Activated naive CD8-positive, alpha-beta T cell treated with anti-CD3 and anti-CD28 coated beads for 36 hours (primary cell): ENCODE results near the gene ANKAR. TPM values are rescaled to one million over a fixed set of nuclear protein-coding genes. Genes with fewer than 3 reads are reported as not detected.

Experiments
- DNase-seq: peaks from one replicate; pipeline ENCODE4 v3.0.0; 2021
- H3K27ac Mint-ChIP-seq: one replicate; pipeline ENCODE4 v1.8.0; 2022; ENCODE audit warnings: mild to moderate bottlenecking, moderate library complexity, mixed read lengths
- H3K27me3 Mint-ChIP-seq: one replicate; pipeline ENCODE4 v1.8.0; 2022; ENCODE audit warnings: mild to moderate bottlenecking, mixed read lengths
- H3K36me3 Mint-ChIP-seq: one replicate; pipeline ENCODE4 v1.8.0; 2021; ENCODE audit warnings: mild to moderate bottlenecking, mixed read lengths
- H3K4me1 Mint-ChIP-seq: one replicate; pipeline ENCODE4 v1.8.0; 2021; ENCODE audit warnings: mixed read lengths
- H3K4me3 Mint-ChIP-seq: one replicate; pipeline ENCODE4 v1.8.0; 2022; ENCODE audit warnings: mild to moderate bottlenecking, moderate library complexity, mixed read lengths
- H3K9me3 Mint-ChIP-seq: one replicate; pipeline ENCODE4 v1.8.0; 2022; ENCODE audit warnings: mixed read lengths
- total RNA-seq, 2 experiments: library from RNA; stranded (reverse); gene quantifications; one replicate each; pipeline ENCODE4 v1.2.3, GENCODE V29; 2021

Gene ANKAR
- total RNA-seq, result 1 to 10 TPM; 2.4 TPM

- Mint-ChIP-seq H3K4me1 (peaks cover 27% of the 10 kb centered on the region), H3K9me3 (peaks cover 10% of the 10 kb centered on the region), H3K27ac (peak within 1 kb of the TSS; percentile 95), H3K4me3 (peak within 1 kb of the TSS; percentile 90), H3K36me3 (peaks cover 42% of the 10 kb centered on the region), H3K27me3 (no peaks in the 10 kb centered on the region)
- peak; percentile 86 for DNase-seq
Observed at GRCh38 chr2:189674374-189675112, at the start of gene ANKAR. Gene ANKAR, plus strand, starts transcription at chr2:189674670. Its CDS starts 1,821 bp downstream, at chr2:189676491.

- Mint-ChIP-seq H3K4me1 (peaks cover 22% of the 10 kb centered on the region), H3K27ac (no peak overlapping the region), H3K27me3 (no peaks in the 10 kb centered on the region), H3K36me3 (no peaks in the 10 kb centered on the region), H3K4me3 (no peak overlapping the region), H3K9me3 (no peaks in the 10 kb centered on the region)
- no peak for DNase-seq
Observed at GRCh38 chr2:189625636-189626035, 48.8 kb upstream of the ANKAR start.

GRCh38 chr2:189627789-189628188 lies 46.7 kb upstream of the ANKAR start:
- peaks cover 22% of the 10 kb centered on the region for H3K4me1 Mint-ChIP-seq
- no peaks in the 10 kb centered on the region for H3K9me3 Mint-ChIP-seq
- H3K4me3 Mint-ChIP-seq, result no peak overlapping the region
- no peaks in the 10 kb centered on the region for H3K27me3 Mint-ChIP-seq
- no peak for DNase-seq
- H3K36me3 Mint-ChIP-seq, result no peaks in the 10 kb centered on the region
- no peak overlapping the region for H3K27ac Mint-ChIP-seq

DNA sequence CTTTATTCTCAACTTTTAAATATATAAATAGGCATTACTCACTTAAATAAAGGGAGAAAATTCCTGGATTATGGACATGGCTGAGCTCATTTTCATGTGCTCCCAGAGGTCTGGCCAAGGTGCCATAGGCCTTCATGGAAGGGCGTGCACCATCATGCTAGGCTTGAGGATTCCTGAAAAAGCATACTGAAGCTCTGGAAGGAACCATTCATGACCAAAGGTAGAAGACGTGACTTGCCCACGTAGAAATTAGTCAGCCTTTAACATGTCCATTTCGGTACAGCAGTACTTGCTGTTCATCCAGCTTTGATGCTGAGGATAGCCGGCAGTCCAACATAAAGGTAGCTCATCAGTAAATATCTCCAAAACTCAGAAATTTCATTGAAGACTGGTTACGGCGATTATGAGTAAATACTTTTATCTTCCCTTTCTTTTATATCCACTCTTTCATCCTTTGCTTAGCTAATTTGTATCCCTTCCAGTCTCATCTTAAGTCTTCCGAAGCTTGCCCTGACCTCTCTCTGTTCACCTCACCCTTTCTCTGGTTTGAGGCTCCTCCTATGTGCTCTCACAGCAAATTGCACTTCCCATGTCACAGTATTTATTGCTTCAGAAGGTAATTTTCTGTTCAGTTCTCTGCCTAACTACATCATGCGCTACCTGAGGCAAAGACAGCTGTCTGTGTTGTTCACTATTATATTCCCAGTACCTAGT lies 45.5 kb upstream of the ANKAR start:
- Mint-ChIP-seq H3K4me1 (peaks cover 22% of the 10 kb centered on the region), H3K36me3 (no peaks in the 10 kb centered on the region), H3K27me3 (no peaks in the 10 kb centered on the region), H3K4me3 (no peak overlapping the region), H3K9me3 (no peaks in the 10 kb centered on the region), H3K27ac (no peak overlapping the region)
- DNase-seq, result no peak

- no peaks in the 10 kb centered on the region for H3K27me3 Mint-ChIP-seq
- peaks cover 17% of the 10 kb centered on the region for H3K4me1 Mint-ChIP-seq
- H3K9me3 Mint-ChIP-seq, result no peaks in the 10 kb centered on the region
Observed at GRCh38 chr2:189629531-189630453, 44.7 kb upstream of the ANKAR start.

GRCh38 chr2:189631849-189632248 lies 42.6 kb upstream of the ANKAR start:
- Mint-ChIP-seq H3K27me3 (no peaks in the 10 kb centered on the region), H3K4me1 (no peaks in the 10 kb centered on the region)

More at GRCh38 chr2:189629531-189630453, 44.7 kb upstream of the ANKAR start:
- no peak for DNase-seq
- Mint-ChIP-seq H3K36me3 (no peaks in the 10 kb centered on the region), H3K27ac (no peak overlapping the region), H3K4me3 (no peak overlapping the region)

DNA sequence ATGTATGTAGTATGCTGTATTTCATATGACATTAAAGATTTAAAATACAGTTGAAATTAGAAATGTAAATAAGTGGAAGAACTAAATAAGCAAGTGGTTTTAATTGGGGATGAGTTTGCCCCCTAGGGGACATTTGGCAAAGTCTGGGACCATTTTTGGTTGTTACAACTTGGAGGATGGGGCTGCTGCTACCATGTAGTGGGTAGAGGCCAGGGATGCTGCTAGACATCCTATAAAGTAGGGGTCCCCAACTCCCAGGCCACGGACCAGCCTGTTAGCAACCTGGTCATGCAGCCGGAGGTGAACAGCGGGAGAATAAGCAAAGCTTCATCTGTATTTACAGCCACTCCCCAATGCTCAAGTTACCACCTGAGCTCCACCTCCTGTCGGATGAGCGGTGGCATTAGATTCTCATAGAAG lies 41.1 kb upstream of the ANKAR start:
- H3K4me1 Mint-ChIP-seq, result no peaks in the 10 kb centered on the region
- no peak overlapping the region for H3K4me3 Mint-ChIP-seq
- no peak for DNase-seq
- no peaks in the 10 kb centered on the region for H3K36me3 Mint-ChIP-seq
- H3K9me3 Mint-ChIP-seq, result no peaks in the 10 kb centered on the region
- H3K27ac Mint-ChIP-seq, result no peak overlapping the region
- no peaks in the 10 kb centered on the region for H3K27me3 Mint-ChIP-seq

More at GRCh38 chr2:189631849-189632248, 42.6 kb upstream of the ANKAR start:
- Mint-ChIP-seq H3K36me3 (no peaks in the 10 kb centered on the region), H3K9me3 (no peaks in the 10 kb centered on the region), H3K4me3 (no peak overlapping the region), H3K27ac (no peak overlapping the region)
- DNase-seq, result no peak

- H3K9me3 Mint-ChIP-seq, result peaks cover 6% of the 10 kb centered on the region
- no peaks in the 10 kb centered on the region for H3K36me3 Mint-ChIP-seq
- H3K4me1 Mint-ChIP-seq, result peaks cover 6% of the 10 kb centered on the region
- no peak for DNase-seq
- no peaks in the 10 kb centered on the region for H3K27me3 Mint-ChIP-seq
- no peak overlapping the region for H3K4me3 Mint-ChIP-seq
- no peak overlapping the region for H3K27ac Mint-ChIP-seq
Observed at GRCh38 chr2:189635353-189635752, 39.1 kb upstream of the ANKAR start.

DNA sequence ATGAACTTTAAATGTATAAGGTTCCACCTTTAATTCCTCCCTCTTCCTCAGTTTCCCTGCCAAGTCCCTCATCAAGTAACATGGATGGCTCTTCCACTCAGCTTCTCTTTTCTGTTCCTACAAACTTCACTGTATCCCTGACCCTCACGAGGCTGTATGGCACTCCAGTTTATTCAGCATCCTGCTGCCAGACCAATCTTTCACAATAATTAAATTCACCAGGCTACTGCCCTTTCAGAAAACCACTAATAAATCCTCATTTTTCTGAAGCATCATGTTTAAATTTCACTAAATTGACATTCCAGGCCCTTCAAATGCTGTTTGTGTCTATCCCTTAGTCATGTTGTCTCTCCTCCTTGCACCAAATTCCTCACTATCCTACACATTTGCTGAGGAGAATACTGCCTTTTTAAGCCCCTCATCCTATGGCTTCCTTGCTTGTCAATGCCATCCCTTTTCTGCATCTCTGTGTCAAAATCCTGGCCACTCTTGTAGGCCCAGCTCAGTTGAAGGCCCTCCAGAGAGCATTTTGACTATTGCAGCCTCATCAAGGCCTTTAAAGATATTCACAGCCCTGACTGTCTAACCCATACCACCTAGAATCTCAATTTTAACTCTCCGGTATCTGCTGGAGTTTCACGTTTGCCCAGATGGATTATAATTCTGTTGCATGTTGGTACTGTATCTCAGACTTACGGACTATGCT lies 36.0 kb upstream of the ANKAR start:
- Mint-ChIP-seq H3K36me3 (no peaks in the 10 kb centered on the region), H3K27ac (no peak overlapping the region), H3K9me3 (peaks cover 6% of the 10 kb centered on the region), H3K27me3 (no peaks in the 10 kb centered on the region), H3K4me1 (peaks cover 16% of the 10 kb centered on the region), H3K4me3 (no peak overlapping the region)
- DNase-seq, result no peak

- Mint-ChIP-seq H3K4me1 (peaks cover 16% of the 10 kb centered on the region), H3K36me3 (no peaks in the 10 kb centered on the region), H3K27me3 (no peaks in the 10 kb centered on the region), H3K4me3 (no peak overlapping the region), H3K9me3 (peaks cover 6% of the 10 kb centered on the region), H3K27ac (no peak overlapping the region)
- no peak for DNase-seq
Observed at GRCh38 chr2:189639007-189639609, 35.4 kb upstream of the ANKAR start.

DNA sequence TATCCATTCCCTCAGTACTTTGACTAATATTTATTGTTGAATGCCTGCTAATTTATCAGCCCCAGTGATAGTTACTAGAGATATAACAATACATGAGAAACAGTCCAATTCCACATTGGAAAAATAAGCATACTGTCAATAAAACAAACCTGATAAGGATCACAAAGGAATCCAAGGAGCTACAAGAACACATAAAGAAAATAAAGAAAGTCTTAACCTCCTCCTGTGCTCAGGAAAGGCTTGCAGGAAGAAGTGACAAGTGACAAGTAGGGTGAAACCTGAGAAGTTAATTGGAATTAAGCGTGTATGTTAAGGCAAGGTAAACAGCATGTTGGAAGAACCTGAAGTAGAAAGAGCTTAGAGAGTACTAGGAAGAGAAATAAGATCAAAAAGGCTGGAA lies 33.5 kb upstream of the ANKAR start:
- Mint-ChIP-seq H3K9me3 (peaks cover 6% of the 10 kb centered on the region), H3K4me3 (no peak overlapping the region), H3K27me3 (no peaks in the 10 kb centered on the region), H3K36me3 (no peaks in the 10 kb centered on the region), H3K27ac (peak overlapping the region; percentile 44), H3K4me1 (peaks cover 16% of the 10 kb centered on the region)
- DNase-seq, result no peak

GRCh38 chr2:189641590-189641989 lies 32.9 kb upstream of the ANKAR start:
- Mint-ChIP-seq H3K36me3 (no peaks in the 10 kb centered on the region), H3K9me3 (peaks cover 6% of the 10 kb centered on the region), H3K4me3 (no peak overlapping the region), H3K4me1 (peaks cover 16% of the 10 kb centered on the region), H3K27ac (peak overlapping the region; percentile 30), H3K27me3 (no peaks in the 10 kb centered on the region)
- DNase-seq, result peak; percentile 26

- H3K36me3 Mint-ChIP-seq, result no peaks in the 10 kb centered on the region
- H3K4me3 Mint-ChIP-seq, result no peak overlapping the region
- peaks cover 4% of the 10 kb centered on the region for H3K4me1 Mint-ChIP-seq
- no peak overlapping the region for H3K27ac Mint-ChIP-seq
- peaks cover 5% of the 10 kb centered on the region for H3K9me3 Mint-ChIP-seq
- no peak for DNase-seq
- no peaks in the 10 kb centered on the region for H3K27me3 Mint-ChIP-seq
Observed at GRCh38 chr2:189646521-189646920, 27.9 kb upstream of the ANKAR start.

DNA sequence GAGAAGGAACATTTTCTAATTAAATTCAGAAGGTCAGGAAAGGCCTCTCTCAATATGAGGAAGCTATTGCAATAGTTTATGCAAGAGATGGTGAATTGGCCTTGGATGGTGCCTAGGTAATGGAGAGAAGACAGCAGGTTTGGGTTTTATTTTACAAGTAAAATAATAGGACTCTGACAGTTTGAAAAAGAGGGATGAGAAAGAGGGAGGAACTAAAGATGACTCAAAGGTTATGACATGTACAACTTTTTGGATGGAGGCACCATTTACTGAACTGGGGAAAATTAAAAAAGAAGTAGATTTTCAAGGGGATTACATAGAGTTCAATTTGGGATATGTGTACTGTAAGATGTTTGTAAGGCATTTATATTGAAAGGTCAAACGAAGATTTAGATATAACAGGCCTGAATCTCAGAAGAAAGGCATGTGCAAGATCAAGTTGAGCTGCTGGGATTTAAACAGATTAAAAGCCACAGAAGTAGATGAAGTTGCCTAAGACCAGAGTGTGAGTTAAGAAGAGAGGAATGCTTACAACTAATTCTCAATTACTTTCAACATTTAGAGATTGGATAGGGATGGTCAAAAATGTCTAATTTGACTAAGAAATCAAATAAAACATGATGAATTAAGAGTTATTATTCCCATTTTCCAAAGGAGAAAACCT lies 25.5 kb upstream of the ANKAR start:
- Mint-ChIP-seq H3K4me1 (no peaks in the 10 kb centered on the region), H3K27me3 (no peaks in the 10 kb centered on the region), H3K4me3 (no peak overlapping the region), H3K9me3 (peaks cover 15% of the 10 kb centered on the region), H3K36me3 (peaks cover 3% of the 10 kb centered on the region), H3K27ac (no peak overlapping the region)
- no peak for DNase-seq
